H9 (cell line): ENCODE measurements around the gene LMX1B. TPM values are rescaled to one million over a fixed set of nuclear protein-coding genes. Genes with fewer than 3 reads are reported as not detected.
"Not testable (repeated sequence)": the region's sequence is repeated elsewhere in the genome, so short reads cannot be mapped to it uniquely, and the experiment has no call there.

Experiments
- DNase-seq: peaks from one replicate; pipeline ENCODE4 v3.0.0-alpha.2; 2017
- H2AFZ ChIP-seq: one replicate; pipeline ENCODE4 v1.6.1; 2013; ENCODE audit warnings: mild to moderate bottlenecking, low read length, control low read depth, moderate library complexity
- H2AK5ac ChIP-seq: 2 replicates; pipeline ENCODE4 v1.6.1; 2013; ENCODE audit warnings: low read length, control low read depth, mixed read lengths; ENCODE audit not compliant: insufficient read length
- H2BK120ac ChIP-seq: one replicate; pipeline ENCODE4 v1.6.1; 2013; ENCODE audit warnings: low read depth, mild to moderate bottlenecking, low read length, control low read depth, inconsistent platforms; ENCODE audit not compliant: poor library complexity, severe bottlenecking
- H2BK12ac ChIP-seq: 2 replicates; pipeline ENCODE4 v1.6.1; 2013; ENCODE audit warnings: low read length, control low read depth, mixed read lengths, low read depth; ENCODE audit not compliant: insufficient read length
- H2BK15ac ChIP-seq: 2 replicates; pipeline ENCODE4 v1.6.1; 2013; ENCODE audit warnings: low read depth, low read length, control low read depth
- H2BK20ac ChIP-seq: one replicate; pipeline ENCODE4 v1.6.1; 2013; ENCODE audit warnings: low read depth, mild to moderate bottlenecking, low read length, control low read depth, inconsistent platforms; ENCODE audit not compliant: poor library complexity, severe bottlenecking
- H2BK5ac ChIP-seq: 2 replicates; pipeline ENCODE4 v1.6.1; 2013; ENCODE audit warnings: low read length, control low read depth, mixed read lengths; ENCODE audit not compliant: insufficient read length
- H3K14ac ChIP-seq: 2 replicates; pipeline ENCODE4 v1.6.1; 2013; ENCODE audit warnings: low read length, control low read depth; ENCODE audit not compliant: insufficient read depth
- H3K18ac ChIP-seq: 2 replicates; pipeline ENCODE4 v1.6.1; 2013; ENCODE audit warnings: low read depth, mild to moderate bottlenecking, mixed read lengths, low read length, control low read depth; ENCODE audit not compliant: insufficient read length
- H3K23ac ChIP-seq: 2 replicates; pipeline ENCODE4 v1.6.1; 2013; ENCODE audit warnings: low read length, control low read depth, mixed read lengths, low read depth; ENCODE audit not compliant: insufficient read length
- H3K23me2 ChIP-seq: 2 replicates; pipeline ENCODE4 v1.6.1; 2013; ENCODE audit warnings: low read depth, mild to moderate bottlenecking, mixed read lengths, low read length, control low read depth; ENCODE audit not compliant: insufficient read length, poor library complexity, severe bottlenecking
- H3K27ac ChIP-seq: 2 replicates; pipeline ENCODE4 v1.5.1; 2013; ENCODE audit warnings: low read length, control low read depth, mixed read lengths, low read depth; ENCODE audit not compliant: insufficient read length
- H3K27me3 ChIP-seq: 2 replicates; pipeline ENCODE4 v1.6.1; 2013; ENCODE audit warnings: low read length, control low read depth, inconsistent platforms; ENCODE audit not compliant: insufficient read depth
- H3K4ac ChIP-seq: 2 replicates; pipeline ENCODE4 v1.6.1; 2013; ENCODE audit warnings: low read depth, mild to moderate bottlenecking, control low read depth, inconsistent platforms, low read length, moderate library complexity
- H3K4me1 ChIP-seq: 2 replicates; pipeline ENCODE4 v1.6.1; 2013; ENCODE audit warnings: low read length, control low read depth, inconsistent platforms; ENCODE audit not compliant: insufficient read depth
- H3K4me2 ChIP-seq: 2 replicates; pipeline ENCODE4 v1.6.1; 2013; ENCODE audit warnings: low read length, control low read depth, mixed read lengths; ENCODE audit not compliant: insufficient read length, insufficient read depth
- H3K56ac ChIP-seq: 2 replicates; pipeline ENCODE4 v1.6.1; 2013; ENCODE audit warnings: low read depth, mild to moderate bottlenecking, mixed read lengths, low read length, control low read depth; ENCODE audit not compliant: insufficient read length
- H3K79me1 ChIP-seq: 2 replicates; pipeline ENCODE4 v1.6.1; 2013; ENCODE audit warnings: low read depth, mild to moderate bottlenecking, moderate library complexity, low read length, control low read depth, inconsistent platforms; ENCODE audit not compliant: insufficient read depth, poor library complexity, severe bottlenecking
- H3K79me2 ChIP-seq: 2 replicates; pipeline ENCODE4 v1.6.1; 2013; ENCODE audit warnings: low read length, control low read depth, inconsistent platforms; ENCODE audit not compliant: insufficient read depth
- H3K9ac ChIP-seq: 2 replicates; pipeline ENCODE4 v1.6.1; 2013; ENCODE audit warnings: low read length, control low read depth, mixed read lengths; ENCODE audit not compliant: insufficient read length; ENCODE audit errors: extremely low read depth
- H3K9me3 ChIP-seq: one replicate; pipeline ENCODE4 v1.6.1; 2013; ENCODE audit warnings: low read depth, low read length, inconsistent platforms; ENCODE audit not compliant: control insufficient read depth
- H3T11ph ChIP-seq: one replicate; pipeline ENCODE4 v1.6.1; 2013; ENCODE audit warnings: mild to moderate bottlenecking, low read length, control low read depth, inconsistent platforms
- H4K20me1 ChIP-seq: one replicate; pipeline ENCODE4 v1.6.1; 2013; ENCODE audit not compliant: control insufficient read depth, insufficient read length, insufficient read depth
- H4K5ac ChIP-seq: 2 replicates; pipeline ENCODE4 v1.6.1; 2013; ENCODE audit warnings: low read depth, mild to moderate bottlenecking, mixed read lengths, low read length, control low read depth; ENCODE audit not compliant: insufficient read length
- H4K8ac ChIP-seq: replicated peaks from 2 replicates; pipeline ENCODE4 v1.6.1; 2013; ENCODE audit warnings: low read length, control low read depth, mixed read lengths, low read depth; ENCODE audit not compliant: insufficient read length
- H4K91ac ChIP-seq: 2 replicates; pipeline ENCODE4 v1.6.1; 2013; ENCODE audit warnings: low read depth, mild to moderate bottlenecking, moderate library complexity, mixed read lengths, low read length, control low read depth; ENCODE audit not compliant: insufficient read length
- H3K27ac Mint-ChIP-seq, 3 experiments: 2 replicates in 2 of 3; 3 replicates in 1 of 3; pipeline ENCODE4 v1.8.0; 2020 to 2021; ENCODE audit warnings: mixed read lengths in 3 of 3, mild to moderate bottlenecking in 1 of 3, moderate library complexity in 1 of 3
- H3K27me3 Mint-ChIP-seq: 2 replicates; pipeline ENCODE4 v1.8.0; 2021; ENCODE audit warnings: low read depth, mild to moderate bottlenecking, moderate library complexity, mixed read lengths
- H3K36me3 Mint-ChIP-seq, 3 experiments: 2 replicates in 2 of 3; 3 replicates in 1 of 3; pipeline ENCODE4 v1.8.0; 2020 to 2021; ENCODE audit warnings: low read depth in 3 of 3, mixed read lengths in 3 of 3; ENCODE audit not compliant: insufficient read depth in 1 of 3
- H3K4me1 Mint-ChIP-seq, 2 experiments: 2 replicates each; pipeline ENCODE4 v1.8.0; 2020; ENCODE audit warnings: mixed read lengths in 2 of 2
- H3K4me3 Mint-ChIP-seq, 2 experiments: 2 replicates in 1 of 2; 3 replicates in 1 of 2; pipeline ENCODE4 v1.8.0; 2020 to 2021; ENCODE audit warnings: mild to moderate bottlenecking in 2 of 2, mixed read lengths in 2 of 2, moderate library complexity in 1 of 2
- H3K9me3 Mint-ChIP-seq, 2 experiments: 2 replicates in 1 of 2; 3 replicates in 1 of 2; pipeline ENCODE4 v1.8.0; 2020; ENCODE audit warnings: mild to moderate bottlenecking in 2 of 2, mixed read lengths in 2 of 2, moderate library complexity in 1 of 2
- WGBS: extraction: QIAGEN DNeasy Blood & Tissue Kit; methylation state at CpG from one replicate; pipeline ENCODE4 v1.1.7; 2013; ENCODE audit warnings: missing lambda C conversion rate, low lambda C conversion rate, mixed read lengths; ENCODE audit not compliant: insufficient read length; ENCODE audit errors: extremely low coverage; 5-methylcytosine and 5-hydroxymethylcytosine counted together
- total RNA-seq: library from RNA; stranded (reverse); gene quantifications from 2 replicates; pipeline ENCODE4 v1.2.1, GENCODE V29; 2021

LMX1B gene
- total RNA-seq, 1 experiment from 2014 or later = 0.85 TPM

DNA sequence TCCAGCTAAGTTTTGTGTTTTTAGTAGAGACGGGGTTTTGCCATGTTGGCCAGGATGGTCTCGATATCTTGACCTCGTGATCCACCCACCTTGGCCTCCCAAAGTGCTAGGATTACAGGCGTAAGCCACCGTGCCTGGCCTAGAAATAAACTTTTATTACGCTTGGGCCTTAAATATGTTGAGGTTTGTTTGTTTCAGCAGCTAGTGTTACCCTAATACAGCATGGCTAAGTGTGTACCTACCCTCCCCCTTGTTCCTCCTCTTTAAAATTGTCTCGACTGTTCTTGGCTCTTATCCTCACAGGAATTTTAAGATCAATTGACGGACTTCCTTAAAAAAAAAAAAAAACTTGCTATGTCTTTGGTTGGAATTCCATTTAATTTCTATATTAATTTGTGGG lies 114.5 kb downstream of the LMX1B start:
- not testable (repeated sequence) for H3K4ac ChIP-seq, H3K56ac ChIP-seq, H3K14ac ChIP-seq, H2AFZ ChIP-seq, H3K4me3 Mint-ChIP-seq, H3T11ph ChIP-seq, H4K5ac ChIP-seq, H3K23me2 ChIP-seq, H4K20me1 ChIP-seq, H3K9me3 ChIP-seq, H3K79me2 ChIP-seq, H3K23ac ChIP-seq, H2BK20ac ChIP-seq, H3K4me1 Mint-ChIP-seq, H3K9me3 Mint-ChIP-seq, H3K27ac Mint-ChIP-seq, H4K8ac ChIP-seq, H4K91ac ChIP-seq, H3K4me1 ChIP-seq, H3K9ac ChIP-seq, DNase-seq, H3K27me3 ChIP-seq, H2AK5ac ChIP-seq, H2BK15ac ChIP-seq, H3K79me1 ChIP-seq, H2BK5ac ChIP-seq, H2BK120ac ChIP-seq, H3K18ac ChIP-seq, H3K27ac ChIP-seq, H3K4me2 ChIP-seq, H3K36me3 Mint-ChIP-seq, H2BK12ac ChIP-seq
- H3K27me3 Mint-ChIP-seq = peaks cover 42% of the 10 kb centered on the region
- no CpG with 5 or more reads among the region's 8 CpGs for WGBS

DNA sequence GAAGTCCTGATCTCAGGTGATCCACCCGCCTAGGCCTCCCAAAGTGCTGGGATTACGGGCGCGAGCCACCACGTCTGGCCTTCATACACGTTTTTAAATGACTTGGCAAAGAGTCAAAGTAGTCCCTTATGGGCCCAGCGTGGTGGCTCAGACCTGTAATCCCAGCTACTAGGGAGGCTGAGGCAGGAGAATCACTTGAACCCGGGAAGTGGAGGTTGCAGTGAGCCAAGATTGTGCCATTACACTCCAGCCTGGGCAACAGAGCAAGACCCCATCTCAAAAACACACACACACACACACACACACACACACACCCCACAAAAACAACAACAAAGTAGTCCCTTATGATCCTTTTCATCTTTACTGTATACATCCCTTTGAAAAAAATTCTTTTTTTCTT lies 116.9 kb downstream of the LMX1B start:
- not testable (repeated sequence) for H3K18ac ChIP-seq, H3K56ac ChIP-seq, H4K20me1 ChIP-seq, H3K9ac ChIP-seq, H4K5ac ChIP-seq, H4K91ac ChIP-seq, H3K4me2 ChIP-seq, H3K27me3 ChIP-seq, H2BK5ac ChIP-seq, H3K79me2 ChIP-seq, H3K4me3 Mint-ChIP-seq, H2BK15ac ChIP-seq, H3K14ac ChIP-seq, H2AK5ac ChIP-seq, H2AFZ ChIP-seq, DNase-seq, H4K8ac ChIP-seq, H2BK20ac ChIP-seq, H3K9me3 ChIP-seq, H3K23me2 ChIP-seq, H3K79me1 ChIP-seq, H3K4me1 Mint-ChIP-seq, H3T11ph ChIP-seq, H3K4ac ChIP-seq, H2BK120ac ChIP-seq, H3K23ac ChIP-seq, H3K4me1 ChIP-seq, H2BK12ac ChIP-seq, H3K27ac ChIP-seq, H3K27ac Mint-ChIP-seq
- H3K9me3 Mint-ChIP-seq = peaks cover 14 to 18% of the 10 kb centered on the region in 2 experiments
- peaks cover 0 to 11% (median 0%) of the 10 kb centered on the region in 3 experiments; a peak in 3 of 7 replicates for H3K36me3 Mint-ChIP-seq
- WGBS = no CpG with 5 or more reads among the region's 8 CpGs
- H3K27me3 Mint-ChIP-seq = peaks cover 25% of the 10 kb centered on the region
